Fibroblast of mammary gland (primary cell): ENCODE measurements around the gene ANKRD39.
A peak's percentile ranks its signal among the peaks of the same experiment; 100 is the strongest.

Experiments used
- DNase-seq: peaks from one replicate; pipeline ENCODE4 v3.0.0-alpha.2; 2010; ENCODE audit warnings: low read depth
- H3K4me3 ChIP-seq: 2 replicates; pipeline ENCODE4 v1.5.1; 2011; ENCODE audit warnings: low read depth, mild to moderate bottlenecking, low read length, moderate library complexity; ENCODE audit not compliant: control insufficient read depth
- CTCF ChIP-seq: conservative IDR thresholded peaks from 2 replicates; pipeline ENCODE4 v1.5.1; 2011; ENCODE audit warnings: low read depth, low read length, inconsistent platforms; ENCODE audit not compliant: control insufficient read depth, insufficient read depth

ANKRD39 gene

DNA sequence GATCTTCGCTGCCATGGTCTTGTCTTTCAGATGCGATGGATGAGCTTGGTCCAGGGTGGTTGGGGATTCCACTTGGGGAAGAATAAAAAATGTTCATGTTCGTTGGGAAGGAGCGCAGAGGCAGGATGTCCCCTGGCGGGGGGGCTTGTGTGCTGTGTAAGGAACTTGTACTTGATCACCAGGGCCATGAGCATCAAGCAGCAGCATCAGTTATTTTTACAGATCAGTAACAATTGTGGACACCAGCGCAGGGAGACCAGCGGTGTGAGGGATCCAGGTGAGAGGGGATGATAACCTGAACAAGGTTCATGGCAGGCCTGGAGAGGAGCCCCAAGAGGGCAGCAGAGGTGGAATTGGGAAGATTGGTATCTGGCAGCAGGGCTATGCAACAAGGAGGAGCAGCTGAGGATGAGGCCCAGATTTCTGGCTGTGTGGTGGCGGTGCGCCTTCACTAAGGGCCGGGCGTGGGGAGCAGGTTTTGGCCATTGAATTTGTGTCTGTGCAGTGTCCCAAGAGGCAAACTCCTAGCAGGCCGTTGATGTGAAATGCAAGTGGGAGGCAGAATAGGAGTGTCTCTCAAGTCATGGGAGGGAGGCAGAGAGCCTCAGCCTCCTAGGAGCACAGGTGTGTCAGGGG is 37.8 kb downstream of the ANKRD39 start:
- H3K4me3 ChIP-seq, result no peak overlapping the region
- no peak for DNase-seq
- no peak for TF ChIP-seq CTCF

- no peak overlapping the region for H3K4me3 ChIP-seq
- no peak for DNase-seq
- TF ChIP-seq CTCF, result no peak
Observed at GRCh38 chr2:96819128-96819875, 38.5 kb downstream of the ANKRD39 start.

DNA sequence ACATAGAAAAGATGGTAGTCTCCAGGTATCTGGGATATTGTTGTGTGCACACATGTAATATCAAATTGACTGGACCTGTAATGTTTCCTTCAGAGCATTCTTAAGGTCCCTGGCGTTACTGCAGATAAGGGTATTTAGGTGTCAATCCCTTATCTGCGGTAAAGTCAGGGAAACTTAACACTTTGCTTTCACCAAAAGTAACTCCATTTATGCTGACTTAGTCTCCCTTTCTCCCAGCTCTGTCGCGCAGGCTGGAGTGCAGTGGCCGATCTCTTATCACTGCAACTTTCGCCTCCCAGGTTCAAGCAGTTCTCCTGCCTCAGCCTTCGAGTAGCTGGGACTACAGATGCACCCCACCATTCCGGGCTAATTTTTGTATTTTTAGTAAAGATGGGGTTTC is 39.9 kb downstream of the ANKRD39 start:
- H3K4me3 ChIP-seq, result no peak overlapping the region
- DNase-seq, result no peak
- no peak for TF ChIP-seq CTCF

DNA sequence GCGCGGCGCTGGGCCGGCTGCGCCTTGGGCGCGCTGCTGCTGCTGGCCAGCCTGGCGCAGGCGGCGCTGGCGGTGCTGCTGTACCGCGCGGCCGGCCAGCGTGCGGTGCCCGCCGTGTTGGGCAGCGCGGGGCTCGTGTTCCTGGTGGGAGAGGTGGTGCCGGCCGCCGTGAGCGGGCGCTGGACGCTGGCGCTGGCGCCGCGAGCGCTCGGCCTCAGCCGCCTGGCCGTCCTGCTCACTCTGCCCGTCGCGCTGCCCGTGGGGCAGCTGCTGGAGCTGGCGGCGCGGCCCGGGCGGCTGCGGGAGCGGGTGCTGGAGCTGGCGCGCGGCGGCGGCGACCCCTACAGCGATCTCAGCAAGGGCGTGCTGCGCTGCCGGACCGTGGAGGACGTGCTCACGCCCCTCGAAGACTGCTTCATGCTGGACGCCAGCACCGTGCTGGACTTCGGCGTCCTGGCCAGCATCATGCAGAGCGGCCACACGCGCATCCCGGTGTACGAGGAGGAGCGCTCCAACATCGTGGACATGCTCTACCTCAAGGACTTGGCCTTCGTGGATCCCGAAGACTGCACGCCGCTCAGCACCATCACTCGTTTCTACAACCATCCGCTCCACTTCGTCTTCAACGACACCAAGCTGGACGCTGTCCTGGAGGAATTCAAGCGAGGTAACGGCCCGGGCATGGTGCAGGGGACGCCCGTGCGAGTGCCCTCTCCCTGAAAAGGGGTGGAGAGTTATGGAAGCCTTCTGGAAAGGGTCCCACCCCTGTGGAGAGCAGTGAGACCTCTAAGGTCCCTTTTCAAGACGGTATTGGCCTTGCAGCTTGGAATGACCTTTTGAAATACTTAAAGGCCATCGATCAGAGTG is 40.7 kb downstream of the ANKRD39 start:
- TF ChIP-seq CTCF, result no peak
- peak overlapping the region; percentile 38 for H3K4me3 ChIP-seq
- peak; percentile 21 for DNase-seq

DNA sequence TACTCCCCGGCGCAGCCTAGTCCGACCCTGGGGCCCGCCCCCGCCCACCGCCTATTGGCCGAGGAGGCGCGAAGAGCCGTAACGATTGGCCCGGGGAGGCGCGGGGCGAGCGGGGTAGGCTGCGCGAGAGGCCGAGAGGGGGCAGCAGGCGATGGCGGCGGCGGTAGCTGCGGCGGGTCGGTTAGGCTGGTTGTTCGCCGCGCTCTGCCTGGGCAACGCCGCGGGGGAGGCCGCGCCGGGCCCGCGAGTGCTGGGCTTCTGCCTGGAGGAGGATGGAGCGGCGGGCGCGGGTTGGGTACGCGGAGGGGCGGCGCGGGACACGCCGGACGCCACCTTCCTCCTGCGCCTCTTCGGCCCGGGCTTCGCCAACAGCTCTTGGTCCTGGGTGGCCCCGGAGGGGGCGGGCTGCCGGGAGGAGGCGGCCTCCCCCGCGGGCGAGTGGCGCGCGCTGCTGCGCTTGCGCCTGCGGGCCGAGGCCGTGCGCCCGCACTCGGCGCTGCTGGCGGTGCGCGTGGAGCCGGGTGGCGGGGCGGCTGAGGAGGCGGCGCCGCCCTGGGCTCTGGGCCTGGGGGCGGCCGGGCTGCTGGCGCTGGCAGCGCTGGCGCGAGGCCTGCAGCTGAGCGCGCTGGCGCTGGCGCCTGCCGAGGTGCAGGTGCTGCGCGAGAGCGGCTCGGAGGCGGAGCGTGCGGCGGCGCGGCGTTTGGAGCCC is 41.5 kb downstream of the ANKRD39 start, which contains the start of gene CNNM3:
Gene CNNM3 (plus strand): TSS at position 142 of the 709 bp plus-strand sequence. CDS start 10 bp downstream, at position 152.
- peak; percentile 25 for TF ChIP-seq CTCF
- DNase-seq, result peak; percentile 82
- H3K4me3 ChIP-seq, result peak within 1 kb of the TSS; percentile 65

DNA sequence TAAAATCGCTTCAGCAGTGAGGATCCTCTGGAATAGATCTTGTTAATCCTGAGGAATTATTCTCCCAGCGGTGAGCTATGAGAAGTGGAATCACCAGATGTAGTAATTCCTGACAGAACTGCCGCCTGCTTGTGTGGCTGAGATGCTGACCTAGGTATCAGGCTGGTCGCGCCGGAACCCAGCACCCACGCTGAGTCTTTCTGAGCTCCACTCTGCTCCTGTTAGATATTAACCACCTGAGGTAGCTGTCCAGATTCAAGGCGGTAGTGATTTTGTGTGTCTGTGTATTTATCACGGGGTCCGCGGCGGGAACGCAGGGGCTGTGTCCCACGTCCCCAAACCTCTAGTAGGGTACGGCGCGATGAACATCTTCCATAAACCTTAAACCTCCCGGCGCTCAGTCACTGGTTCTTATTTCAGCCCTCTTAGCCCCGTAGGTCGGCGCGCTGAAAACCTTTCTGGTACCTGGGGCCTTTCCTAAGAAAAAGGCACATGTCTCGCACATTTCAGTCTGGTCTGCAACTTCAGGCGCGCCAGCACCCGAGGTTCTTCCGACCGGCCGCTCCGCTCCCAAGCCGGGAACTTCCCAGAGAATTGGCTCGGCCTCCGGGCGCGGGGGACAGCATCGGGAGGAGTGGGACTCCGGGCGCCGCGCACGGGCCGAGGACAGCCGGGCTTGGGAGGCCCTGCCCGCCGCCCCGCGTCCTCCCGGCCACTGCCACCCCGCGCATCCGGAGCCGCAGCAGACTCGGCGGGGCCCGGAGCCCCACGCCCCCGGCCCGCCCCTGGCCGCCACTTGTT is 42.3 kb downstream of the ANKRD39 start:
- TF ChIP-seq CTCF, result no peak
- H3K4me3 ChIP-seq, result peak overlapping the region; percentile 65
- peak; percentile 44 for DNase-seq
